Activated T-helper 9 cell treated with anti-CD3 and anti-CD28 coated beads, Interleukin-2, amount 50 U/mL, for 16 hours (primary cell): ENCODE results near the gene MEOX1.
"Not testable (repeated sequence)": the region's sequence is repeated elsewhere in the genome, so short reads cannot be mapped to it uniquely, and the experiment has no call there.

Experiments
- DNase-seq: peaks from one replicate; pipeline ENCODE4 v3.0.0-alpha.2; 2020; ENCODE audit warnings: low read depth

The MEOX1 gene

GRCh38 chr17:43661699-43662412, at the start of gene MEOX1:
Gene MEOX1 (minus strand): TSS chr17:43661922. CDS start chr17:43661534, 388 bp downstream.
- DNase-seq = no peak

- no peak for DNase-seq
These were observed 48.4 kb upstream of the MEOX1 start for GRCh38 chr17:43710101-43710500.

GRCh38 chr17:43709210-43709609, 47.5 kb upstream of the MEOX1 start:
- DNase-seq = no peak

- DNase-seq = no peak
These were observed 45.5 kb upstream of the MEOX1 start for GRCh38 chr17:43707184-43707583.

GRCh38 chr17:43706235-43706634, 44.5 kb upstream of the MEOX1 start:
- no peak for DNase-seq

GRCh38 chr17:43703630-43704029, 41.9 kb upstream of the MEOX1 start:
- no peak for DNase-seq

- DNase-seq = no peak
These were observed 40.9 kb upstream of the MEOX1 start for GRCh38 chr17:43702637-43703036.

- DNase-seq = no peak
These were observed 39.6 kb upstream of the MEOX1 start for GRCh38 chr17:43701318-43701743.

- no peak for DNase-seq
These were observed 37.7 kb upstream of the MEOX1 start for GRCh38 chr17:43699438-43699756.

GRCh38 chr17:43698678-43699437, 37.1 kb upstream of the MEOX1 start:
- DNase-seq = no peak

- no peak for DNase-seq
These were observed 36.2 kb upstream of the MEOX1 start for GRCh38 chr17:43697937-43698336.

- no peak for DNase-seq
These were observed 35.2 kb upstream of the MEOX1 start for GRCh38 chr17:43696891-43697290.

- no peak for DNase-seq
These were observed 34.5 kb upstream of the MEOX1 start for GRCh38 chr17:43695970-43696865.

GRCh38 chr17:43694081-43694870, 32.6 kb upstream of the MEOX1 start:
- peak; percentile 46 for DNase-seq

GRCh38 chr17:43691317-43691693, 29.6 kb upstream of the MEOX1 start:
- no peak for DNase-seq

GRCh38 chr17:43690624-43691316, 29.0 kb upstream of the MEOX1 start:
- no peak for DNase-seq

GRCh38 chr17:43689814-43690213, 28.1 kb upstream of the MEOX1 start:
- no peak for DNase-seq

GRCh38 chr17:43689131-43689530, 27.4 kb upstream of the MEOX1 start:
- no peak for DNase-seq

GRCh38 chr17:43686957-43687356, 25.2 kb upstream of the MEOX1 start:
- DNase-seq = not testable (repeated sequence)

- no peak for DNase-seq
These were observed 22.4 kb upstream of the MEOX1 start for GRCh38 chr17:43683928-43684653.

GRCh38 chr17:43680461-43680860, 18.7 kb upstream of the MEOX1 start:
- DNase-seq = no peak
